GM19240 (cell line): ENCODE results near the gene ESRRA.

Source experiments
- DNase-seq: peaks from one replicate; pipeline ENCODE4 v3.0.0; 2011; ENCODE audit warnings: low spot score; ENCODE audit not compliant: insufficient read length

Gene ESRRA

GRCh38 chr11:64331569-64332371 lies 26.4 kb downstream of the ESRRA start:
- DNase-seq: peak; percentile 61

- DNase-seq: no peak
These were observed 28.2 kb downstream of the ESRRA start for GRCh38 chr11:64333556-64333955.

DNA sequence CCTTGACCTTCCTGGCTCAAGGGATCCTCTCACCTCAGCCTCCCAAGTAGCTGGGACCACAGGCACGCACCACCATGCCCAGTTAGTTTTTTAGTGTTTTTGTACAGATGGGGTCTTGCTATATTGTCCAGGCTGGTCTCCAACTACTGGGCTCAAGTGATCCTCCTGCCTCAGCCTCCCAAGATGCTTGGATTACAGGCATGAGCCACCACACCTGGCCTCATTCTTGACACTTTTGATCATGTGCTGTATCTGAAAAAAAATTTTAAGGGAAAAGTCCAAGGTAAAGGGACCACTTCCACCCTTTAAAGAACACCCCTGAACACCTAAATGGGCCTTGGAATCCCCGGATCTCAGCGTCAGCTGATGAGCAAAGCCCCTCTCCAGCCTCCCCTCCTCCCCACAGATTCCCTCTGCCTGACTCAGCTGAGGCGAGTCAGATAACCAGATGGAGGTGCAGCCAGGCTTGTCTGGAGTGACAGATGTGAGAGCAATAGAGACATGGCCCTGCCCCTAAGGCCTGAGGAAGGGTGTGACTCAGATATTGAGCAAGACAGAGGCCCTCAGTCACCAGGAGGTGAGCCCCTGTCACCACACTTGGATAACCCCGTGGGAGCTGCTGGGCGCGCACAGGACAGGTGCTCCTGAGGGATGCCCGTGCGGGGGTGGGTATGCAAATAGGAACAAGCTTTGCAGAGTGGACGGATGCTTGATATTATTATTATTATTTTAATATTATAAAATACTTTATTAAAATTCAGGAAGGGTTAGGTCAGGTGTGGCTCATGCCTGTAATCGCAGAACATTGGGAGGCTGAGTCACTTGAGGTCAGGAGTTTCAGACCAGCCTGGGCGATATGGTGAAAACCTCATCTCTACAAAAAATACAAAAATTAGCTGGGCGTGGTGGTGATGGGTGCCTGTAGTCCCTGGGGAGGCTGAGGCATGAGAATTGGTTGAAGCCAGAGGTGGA lies 29.7 kb downstream of the ESRRA start:
- peak; percentile 85 for DNase-seq

DNA sequence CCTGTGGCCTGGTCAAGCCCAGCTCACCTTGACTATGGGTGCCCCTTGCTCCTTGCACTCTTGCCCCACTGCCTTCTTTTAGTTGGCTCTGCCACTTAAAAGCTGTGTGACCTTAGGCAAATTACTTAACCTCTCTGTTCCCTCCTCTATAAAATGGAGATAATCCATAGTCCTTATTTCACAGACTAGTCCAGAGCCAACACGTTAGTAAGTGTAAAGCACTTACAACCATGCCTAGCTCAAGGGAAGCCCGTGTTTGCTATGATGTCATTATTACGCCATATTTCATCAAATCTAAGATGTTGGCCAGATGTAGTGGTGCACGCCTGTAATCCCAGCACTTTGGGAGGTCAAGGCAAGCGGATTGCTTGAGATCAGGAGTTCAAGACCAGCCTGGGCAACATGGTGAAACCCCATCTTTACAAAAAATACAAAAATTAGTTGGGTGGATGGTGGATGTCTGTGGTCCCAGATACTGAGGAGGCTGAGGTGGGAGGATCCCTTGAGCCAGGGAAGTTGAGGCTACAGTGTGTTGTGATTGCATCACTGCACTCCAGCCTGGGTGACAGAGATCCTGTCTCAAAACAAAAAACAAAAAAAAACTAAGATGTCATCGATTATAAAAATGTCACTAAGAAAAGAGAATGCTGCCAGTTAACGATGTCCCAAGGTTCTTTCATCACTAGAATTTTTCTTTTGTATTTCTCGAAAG lies 32.4 kb downstream of the ESRRA start:
- no peak for DNase-seq

GRCh38 chr11:64338716-64339115 lies 33.4 kb downstream of the ESRRA start:
- no peak for DNase-seq

- no peak for DNase-seq
These were observed 34.0 kb downstream of the ESRRA start for GRCh38 chr11:64339286-64339685.

- DNase-seq: peak; percentile 92
These were observed 34.6 kb downstream of the ESRRA start, which contains the start of gene CCDC88B for GRCh38 chr11:64339754-64340408. CCDC88B (plus strand) TSS chr11:64340204; CDS start chr11:64340267, 63 bp downstream.

GRCh38 chr11:64340671-64341335 lies 35.5 kb downstream of the ESRRA start:
- DNase-seq: no peak

- no peak for DNase-seq
These were observed 36.1 kb downstream of the ESRRA start for GRCh38 chr11:64341429-64341828.

GRCh38 chr11:64341851-64342791 lies 36.8 kb downstream of the ESRRA start:
- peak; percentile 96 for DNase-seq

- DNase-seq: no peak
These were observed 37.8 kb downstream of the ESRRA start for GRCh38 chr11:64342869-64343745.

DNA sequence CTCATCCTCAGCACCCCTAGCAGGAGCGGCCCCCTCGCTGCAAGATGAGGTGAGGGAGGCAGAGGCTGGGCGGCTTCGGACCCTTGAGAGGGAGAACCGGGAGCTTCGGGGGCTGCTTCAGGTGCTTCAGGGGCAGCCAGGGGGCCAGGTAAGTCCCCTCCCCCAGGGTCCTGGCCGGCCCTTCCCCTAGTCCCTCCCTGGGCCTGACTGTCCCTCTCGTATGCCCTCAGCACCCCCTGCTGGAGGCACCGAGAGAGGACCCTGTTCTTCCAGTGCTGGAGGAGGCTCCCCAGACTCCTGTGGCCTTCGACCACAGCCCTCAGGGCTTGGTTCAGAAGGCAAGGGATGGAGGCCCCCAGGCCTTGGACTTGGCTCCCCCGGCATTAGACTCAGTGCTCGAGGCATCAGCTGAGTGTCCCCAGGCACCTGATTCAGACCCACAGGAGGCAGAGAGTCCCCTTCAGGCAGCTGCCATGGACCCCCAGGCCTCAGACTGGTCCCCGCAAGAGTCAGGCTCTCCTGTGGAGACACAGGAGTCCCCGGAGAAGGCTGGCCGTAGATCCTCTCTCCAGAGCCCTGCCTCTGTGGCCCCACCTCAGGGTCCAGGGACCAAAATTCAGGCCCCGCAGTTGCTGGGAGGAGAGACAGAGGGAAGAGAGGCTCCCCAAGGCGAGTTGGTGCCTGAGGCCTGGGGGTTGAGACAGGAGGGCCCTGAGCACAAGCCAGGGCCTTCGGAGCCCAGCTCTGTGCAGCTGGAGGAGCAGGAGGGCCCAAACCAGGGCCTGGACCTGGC lies 38.6 kb downstream of the ESRRA start:
- DNase-seq: no peak

DNA sequence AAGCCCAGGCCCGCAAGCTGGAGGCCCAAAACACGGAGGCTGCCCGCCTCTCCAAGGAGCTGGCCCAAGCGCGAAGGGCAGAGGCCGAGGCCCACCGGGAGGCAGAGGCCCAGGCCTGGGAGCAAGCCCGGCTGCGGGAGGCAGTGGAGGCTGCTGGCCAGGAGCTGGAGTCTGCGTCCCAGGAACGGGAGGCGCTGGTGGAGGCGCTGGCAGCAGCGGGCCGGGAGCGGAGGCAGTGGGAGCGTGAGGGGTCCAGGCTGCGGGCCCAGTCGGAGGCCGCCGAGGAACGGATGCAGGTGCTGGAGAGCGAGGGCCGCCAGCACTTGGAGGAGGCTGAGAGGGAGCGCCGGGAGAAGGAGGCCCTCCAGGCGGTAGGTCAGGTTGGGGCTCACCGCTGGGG lies 39.5 kb downstream of the ESRRA start:
- DNase-seq: no peak

GRCh38 chr11:64347193-64347867 lies 42.0 kb downstream of the ESRRA start:
- DNase-seq: no peak

- DNase-seq: no peak
These were observed 43.2 kb downstream of the ESRRA start for GRCh38 chr11:64348383-64349024.

GRCh38 chr11:64349025-64349387 lies 43.7 kb downstream of the ESRRA start:
- no peak for DNase-seq

DNA sequence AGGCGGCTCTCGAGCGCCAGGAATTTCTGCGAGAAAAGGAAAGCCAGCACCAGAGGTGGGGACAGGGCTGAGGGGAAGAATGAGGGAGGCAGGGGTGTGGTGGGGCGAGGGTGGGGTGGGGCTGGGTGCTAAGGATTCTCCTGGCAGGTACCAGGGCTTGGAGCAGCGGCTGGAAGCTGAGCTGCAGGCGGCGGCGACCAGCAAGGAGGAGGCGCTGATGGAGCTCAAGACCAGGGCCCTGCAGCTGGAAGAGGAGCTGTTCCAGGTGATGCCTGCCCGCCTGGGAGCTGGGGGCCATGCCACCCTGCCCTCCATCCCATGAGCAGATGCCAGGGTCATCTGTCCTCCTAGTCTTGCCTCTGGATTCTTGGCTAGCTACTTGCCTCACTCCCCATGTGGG lies 44.1 kb downstream of the ESRRA start:
- no peak for DNase-seq
